Activated CD4-positive, CD25-positive, alpha-beta regulatory T cell (primary cell): ENCODE measurements around the gene BCL7B.
A peak's percentile ranks its signal among the peaks of the same experiment; 100 is the strongest.
"Not testable (repeated sequence)": the region's sequence is repeated elsewhere in the genome, so short reads cannot be mapped to it uniquely, and the experiment has no call there.

Experiments used
- DNase-seq, 4 experiments: peaks; one replicate each; lab custom pipeline; 2025; lab: John Stamatoyannopoulos, UW

BCL7B gene

DNA sequence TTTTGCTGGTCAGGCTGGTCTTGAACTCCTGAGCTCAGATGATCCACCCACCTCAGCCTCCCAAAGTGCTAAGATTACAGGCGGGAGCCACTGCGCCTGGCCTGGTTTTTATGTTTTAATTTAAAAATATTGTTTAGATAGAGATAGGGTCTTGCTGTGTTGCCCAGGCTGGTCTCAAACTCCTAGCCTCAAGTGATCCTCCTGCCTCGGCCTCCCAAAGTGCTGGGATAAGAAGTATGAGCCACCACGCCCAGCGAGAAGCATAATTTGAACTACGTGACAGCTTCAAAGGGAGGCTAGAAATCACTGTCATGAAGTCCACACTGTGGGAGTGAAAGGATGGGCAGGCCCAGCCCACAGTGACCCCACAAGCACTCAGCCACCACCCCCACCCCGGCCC lies 21.6 kb downstream of the BCL7B start:
- not testable (repeated sequence) for DNase-seq

DNA sequence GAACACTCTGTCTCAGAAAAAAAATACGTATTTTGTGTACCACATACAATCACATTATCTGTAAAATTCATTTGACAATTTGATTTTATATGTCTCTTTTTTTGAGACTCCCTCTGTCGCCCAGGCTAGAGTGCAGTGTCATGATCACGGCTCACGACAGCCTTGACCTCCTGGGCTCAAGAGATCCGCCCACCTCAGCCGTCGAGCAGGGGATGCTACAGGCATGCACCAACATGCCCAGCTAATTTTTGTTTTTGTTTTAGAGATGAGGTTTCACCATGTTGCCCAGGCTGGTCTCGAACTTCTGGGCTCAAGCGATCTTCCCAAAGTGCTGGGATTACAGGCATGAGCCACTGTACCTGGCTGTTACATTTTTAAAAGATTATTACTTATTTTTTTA lies 23.7 kb downstream of the BCL7B start:
- no peak for DNase-seq

DNA sequence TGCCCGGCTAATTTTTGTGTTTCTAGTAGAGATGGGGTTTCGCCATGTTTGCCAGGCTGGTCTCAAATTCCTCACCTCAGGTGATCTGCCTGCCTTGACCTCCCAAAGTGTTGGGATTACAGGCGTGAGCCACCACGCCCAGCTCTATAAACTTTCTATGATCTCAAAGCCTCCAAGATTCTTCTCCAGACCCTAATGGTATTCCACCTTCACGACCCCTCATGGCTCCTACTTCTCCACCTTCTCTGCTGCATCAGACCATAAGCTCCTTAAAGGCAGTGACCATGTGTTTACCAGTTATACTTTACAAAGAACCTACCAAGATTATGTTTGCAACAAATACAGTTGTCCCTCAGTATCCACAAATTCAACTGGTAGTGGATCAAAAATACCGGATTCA lies 25.3 kb downstream of the BCL7B start:
- DNase-seq: no peak

DNA sequence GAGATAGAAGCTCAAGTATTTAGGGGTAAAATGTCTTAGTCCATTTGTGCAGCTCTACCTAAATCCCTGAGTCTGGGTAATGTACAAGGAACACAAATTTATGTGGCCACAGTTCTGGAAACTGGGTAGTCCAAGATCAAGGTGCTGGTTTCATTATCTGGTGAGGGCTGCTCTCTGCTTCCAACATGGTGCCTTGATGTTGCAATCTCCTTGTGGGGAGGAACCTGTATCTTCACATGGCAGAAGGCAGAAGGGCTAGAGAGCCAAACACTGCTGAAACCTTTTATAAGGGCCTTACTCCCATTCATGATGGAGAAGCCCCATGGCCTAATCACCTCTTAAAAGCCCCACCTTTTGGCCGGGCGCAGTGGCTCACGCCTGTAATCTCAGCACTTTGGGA lies 26.7 kb downstream of the BCL7B start:
- no peak for DNase-seq

DNA sequence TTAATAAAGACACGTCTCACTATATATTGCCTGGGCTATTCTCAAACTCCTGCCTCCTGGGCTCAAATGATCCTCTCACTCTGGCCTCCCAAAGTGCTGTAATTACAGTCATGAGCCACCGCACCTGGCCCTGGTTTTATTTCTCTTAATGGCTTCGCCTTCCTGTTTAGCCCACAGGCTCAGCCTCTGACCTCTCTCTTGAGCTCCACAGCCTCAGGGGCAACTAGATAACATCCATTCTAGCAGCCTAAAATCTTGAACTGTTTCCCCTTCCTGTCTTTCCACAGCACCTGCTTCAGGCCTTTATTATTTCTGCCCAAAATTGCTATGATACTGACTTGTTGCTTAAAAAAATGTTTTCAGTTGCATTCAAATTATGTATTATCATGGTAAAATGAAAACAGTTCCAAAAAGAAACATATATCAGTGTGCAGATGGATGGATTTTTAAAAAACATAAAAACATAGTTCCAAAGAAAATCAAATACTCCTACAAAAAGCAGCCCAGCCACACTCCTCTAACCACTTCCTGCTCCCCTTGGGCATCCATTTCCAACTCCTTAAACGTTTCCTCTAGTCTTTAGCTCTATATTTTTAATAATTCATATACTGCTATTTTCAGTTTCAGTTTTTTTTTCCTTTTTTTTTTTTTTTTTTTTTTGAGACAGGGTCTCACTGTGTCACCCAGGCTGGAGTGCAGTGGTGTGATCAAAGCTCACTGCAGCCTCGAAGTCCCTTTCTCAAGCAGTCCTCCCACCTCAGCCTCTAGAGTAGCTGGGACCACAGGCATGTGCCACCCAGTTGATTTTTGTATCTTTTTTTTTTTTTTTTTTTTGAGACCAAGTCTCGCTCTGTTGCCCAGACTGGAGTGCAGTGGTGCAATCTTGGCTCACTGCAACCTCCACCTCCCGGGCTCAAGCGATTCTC lies 30.3 kb downstream of the BCL7B start:
- DNase-seq: no peak

DNA sequence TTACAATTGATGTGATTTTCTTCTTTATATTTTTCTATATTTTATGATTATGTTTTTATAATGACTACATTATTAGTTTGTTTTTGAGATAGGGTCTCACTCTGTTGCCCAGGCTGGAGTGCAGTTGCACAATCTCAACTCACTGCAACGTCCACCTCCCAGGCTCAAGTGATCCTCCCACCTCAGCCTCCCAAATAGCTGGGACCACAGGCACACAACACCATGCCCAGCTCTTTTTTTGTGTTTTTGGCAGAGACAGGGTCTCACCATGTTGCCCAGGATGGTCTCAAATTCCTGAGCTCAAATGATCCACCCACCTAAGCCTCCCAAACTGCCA lies 31.4 kb downstream of the BCL7B start:
- DNase-seq: not testable (repeated sequence)

DNA sequence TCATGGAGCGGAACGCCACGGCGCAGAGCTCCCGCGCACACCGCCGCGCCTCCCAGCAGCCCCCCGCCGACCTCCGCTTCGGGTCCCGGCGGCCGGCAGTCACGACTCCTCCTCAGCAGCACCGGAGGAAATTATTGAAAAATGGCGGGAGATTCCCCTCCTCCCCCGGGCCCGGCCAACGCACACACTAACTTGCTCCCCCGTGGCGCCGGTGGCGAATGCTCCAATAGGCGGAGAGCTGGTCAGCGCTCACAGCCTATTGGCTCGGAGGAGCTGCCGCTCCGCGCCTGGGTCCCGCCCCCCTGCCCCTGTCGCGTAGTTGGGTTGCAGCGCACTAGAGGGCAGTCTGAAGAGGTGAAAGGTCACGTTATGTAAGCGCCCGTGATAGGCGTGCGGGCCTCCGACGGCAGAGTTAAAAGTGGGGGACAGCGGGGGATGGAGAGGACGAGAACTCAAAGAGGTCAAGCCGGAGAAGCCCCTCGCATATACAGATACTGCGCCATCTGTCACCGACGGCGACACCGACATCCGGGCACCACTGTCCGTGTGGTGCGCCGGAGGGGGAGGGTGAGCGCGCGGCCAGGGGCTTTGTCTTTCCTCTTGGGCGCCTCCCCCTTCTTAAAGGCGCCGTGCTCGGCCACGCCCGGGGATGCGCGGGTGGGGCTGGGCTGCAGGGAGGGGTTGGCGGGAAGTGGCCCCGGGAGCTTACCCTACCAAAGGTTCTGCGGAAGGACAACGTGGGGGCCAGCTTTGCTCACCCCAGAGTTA lies 35.2 kb downstream of the BCL7B start, which contains the start of gene BAZ1B:
BAZ1B (minus strand) TSS at position 189 of the 768 bp plus-strand sequence. CDS start 360 bp downstream, outside the sequence.
- DNase-seq: peak; percentile 90 to 95 (median 91)

DNA sequence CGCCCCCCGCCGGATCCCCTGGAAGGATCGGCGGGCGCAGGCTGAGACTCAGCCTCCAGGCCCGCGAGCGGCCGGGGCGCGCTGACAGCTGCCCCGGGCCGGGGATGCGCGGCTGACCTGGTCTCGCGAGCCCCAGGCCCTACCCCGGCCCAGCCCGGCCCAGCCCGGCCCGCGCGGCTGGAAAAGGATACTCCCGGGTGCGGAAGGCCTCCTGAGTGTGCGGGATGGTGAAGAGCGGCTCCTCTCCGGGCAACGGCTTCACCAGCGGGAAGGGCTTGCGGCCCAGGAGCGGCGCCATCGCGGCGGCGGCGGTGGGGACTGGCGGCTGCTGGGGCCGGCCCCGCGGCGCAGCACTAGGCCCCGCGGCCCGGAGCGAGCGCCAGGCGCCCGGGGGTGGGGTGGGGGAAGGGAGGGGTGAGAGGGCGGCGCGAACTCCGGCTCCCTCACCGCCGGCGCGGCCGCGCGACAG lies 35.8 kb downstream of the BCL7B start:
- DNase-seq: peak in 3 of 4 experiments; percentile 52 to 63 (median 62)

DNA sequence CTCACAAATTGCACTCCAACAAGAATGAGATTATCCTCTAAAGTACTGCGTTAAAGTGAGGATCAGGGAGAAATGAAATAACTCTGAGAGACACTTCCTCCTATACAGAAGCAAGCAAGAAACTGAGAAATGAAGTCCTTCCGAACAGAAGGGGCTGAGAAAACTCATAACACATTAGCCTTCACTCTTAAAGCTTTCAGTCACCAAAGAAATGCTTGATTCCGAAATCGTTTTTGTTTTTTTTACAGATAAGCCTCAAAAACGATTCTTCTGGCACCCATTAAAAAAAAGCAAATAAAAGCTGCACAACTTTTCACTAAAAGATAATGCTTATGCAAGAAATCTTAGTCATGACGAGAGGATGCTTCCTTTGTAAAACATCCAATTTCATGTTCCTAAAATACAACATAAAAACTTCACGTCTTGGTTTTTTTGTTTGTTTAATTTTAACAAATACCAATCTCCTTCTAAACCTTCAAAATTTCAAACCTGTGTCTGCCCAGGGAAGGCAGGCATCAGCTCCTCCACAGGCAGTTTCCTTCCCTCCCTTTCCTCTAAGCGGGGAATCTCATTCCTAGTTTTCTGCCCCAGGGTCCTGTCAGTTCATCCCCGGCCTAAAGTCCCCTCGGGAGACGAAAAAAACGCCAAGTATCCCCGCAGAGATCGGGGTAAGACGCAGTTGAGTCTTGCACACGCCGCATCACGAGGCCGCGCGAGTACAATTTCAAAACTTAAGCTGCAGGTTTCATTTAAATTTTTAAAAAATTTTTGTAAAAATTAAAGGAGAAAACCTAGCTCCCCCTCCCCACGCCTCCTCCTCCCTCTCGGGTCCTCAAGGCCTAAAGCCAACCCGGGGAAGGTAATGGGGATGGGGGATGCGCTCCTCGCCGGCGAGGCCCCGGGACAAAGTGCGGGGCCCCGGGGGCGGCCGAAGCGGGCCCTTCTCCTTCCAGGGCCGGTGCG lies 36.5 kb downstream of the BCL7B start:
- no peak for DNase-seq

DNA sequence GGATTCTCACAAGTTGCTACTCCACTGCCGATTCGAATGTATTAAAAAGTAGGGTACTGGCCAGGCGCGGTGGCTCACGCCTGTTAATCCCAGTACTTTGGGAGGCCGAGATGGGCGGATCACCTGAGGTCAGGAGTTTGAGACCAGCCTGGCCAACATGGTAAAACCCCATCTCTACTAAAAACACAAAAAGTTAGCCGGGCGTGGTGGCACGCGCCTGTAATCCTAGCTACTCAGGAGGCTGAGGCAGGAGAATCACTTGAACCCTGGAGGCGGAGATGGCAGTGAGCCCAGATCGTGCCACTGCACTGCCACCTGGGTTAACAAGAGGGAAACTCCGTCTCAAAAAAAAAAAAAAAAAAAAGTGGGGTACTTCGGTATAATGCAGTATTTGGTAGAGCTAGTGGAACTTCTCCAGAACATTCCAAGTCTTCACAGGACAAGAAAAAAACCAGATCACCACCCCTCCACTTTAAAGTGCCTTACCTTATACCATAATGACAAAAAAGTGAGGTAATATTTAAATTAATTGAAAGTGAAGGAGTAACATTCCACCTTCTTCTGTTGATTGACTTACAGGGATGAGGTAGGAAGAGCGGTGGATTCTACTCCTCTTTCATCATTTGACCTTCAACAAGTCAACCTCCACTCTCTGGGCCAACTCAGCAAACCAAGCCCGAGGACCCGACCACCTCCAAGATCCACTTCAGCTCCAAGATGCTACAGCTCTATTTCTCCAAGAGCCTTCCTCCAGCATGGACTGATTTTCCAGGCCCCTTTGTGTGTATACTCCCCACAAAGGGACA lies 37.4 kb downstream of the BCL7B start:
- DNase-seq: no peak

DNA sequence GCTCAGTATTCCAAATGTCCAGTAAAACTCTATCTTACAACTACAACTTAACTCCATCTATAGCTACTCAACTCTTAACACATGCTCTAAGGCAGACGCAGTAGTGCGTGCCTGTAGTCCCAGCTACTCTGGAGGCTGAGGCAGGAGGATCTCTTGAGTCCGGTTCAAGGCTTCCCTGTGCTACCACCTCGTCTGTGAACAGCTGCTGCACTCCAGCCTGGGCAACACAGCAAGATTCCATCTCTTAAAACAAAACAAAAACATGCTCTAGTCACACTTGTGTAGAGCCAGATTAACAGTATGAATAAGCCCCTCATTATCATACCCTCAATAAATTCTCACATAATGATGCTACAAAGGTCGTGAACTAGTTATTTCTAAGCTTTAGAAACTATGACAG lies 39.0 kb downstream of the BCL7B start:
- no peak for DNase-seq

DNA sequence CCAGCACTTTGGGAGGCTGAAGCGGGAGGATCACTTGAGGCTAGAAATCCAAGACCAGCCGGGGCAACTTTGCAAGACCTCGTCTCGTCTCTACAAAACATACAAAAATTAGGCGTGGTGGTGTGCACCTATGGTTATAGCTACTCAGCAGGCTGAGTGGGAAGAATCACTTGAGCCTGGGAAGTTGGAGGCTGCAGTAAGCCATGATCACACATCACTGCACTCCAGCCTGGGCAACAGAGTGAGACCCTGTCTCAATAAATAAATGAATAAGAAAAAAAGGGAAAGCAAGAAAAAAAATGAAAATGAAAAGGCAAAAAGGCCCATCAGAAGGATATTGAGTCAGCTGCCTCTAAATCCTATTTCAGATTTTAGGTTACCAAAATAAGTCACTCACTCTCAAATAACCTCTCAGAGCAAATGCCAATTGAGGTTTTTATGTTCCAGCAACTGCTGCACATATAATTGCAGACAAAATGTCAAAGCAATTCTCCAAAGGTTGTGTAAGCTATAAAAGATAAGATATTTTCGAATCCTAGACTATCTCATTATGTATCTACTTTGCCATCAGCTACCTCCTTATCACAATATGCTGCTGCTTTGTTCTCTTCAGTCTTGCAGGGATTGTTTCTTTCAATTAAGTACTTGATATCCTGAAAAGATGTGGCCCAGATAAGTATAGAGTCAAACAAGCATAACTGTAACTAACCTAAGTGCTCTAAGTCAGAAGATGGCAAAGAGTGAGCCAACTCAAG lies 40.1 kb downstream of the BCL7B start:
- DNase-seq: no peak

DNA sequence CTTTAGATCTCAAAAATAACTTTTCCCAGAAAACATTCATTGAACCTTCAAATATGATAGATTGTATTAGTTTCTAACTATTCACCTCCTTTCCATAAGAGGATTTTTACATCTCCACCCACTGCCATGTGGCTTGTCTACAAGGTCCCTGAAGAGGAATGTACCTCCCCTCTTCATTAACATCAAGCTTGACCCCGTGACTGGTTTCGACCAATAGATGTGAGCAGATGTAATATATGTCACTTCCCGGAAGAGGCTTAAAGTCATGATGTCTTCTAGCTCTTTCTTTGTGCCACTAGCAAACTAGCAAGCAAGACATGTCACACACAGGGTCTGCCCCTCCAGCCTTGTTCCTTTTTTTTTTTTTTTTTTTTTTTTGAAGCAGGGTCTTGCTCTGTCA lies 42.3 kb downstream of the BCL7B start:
- no peak for DNase-seq

DNA sequence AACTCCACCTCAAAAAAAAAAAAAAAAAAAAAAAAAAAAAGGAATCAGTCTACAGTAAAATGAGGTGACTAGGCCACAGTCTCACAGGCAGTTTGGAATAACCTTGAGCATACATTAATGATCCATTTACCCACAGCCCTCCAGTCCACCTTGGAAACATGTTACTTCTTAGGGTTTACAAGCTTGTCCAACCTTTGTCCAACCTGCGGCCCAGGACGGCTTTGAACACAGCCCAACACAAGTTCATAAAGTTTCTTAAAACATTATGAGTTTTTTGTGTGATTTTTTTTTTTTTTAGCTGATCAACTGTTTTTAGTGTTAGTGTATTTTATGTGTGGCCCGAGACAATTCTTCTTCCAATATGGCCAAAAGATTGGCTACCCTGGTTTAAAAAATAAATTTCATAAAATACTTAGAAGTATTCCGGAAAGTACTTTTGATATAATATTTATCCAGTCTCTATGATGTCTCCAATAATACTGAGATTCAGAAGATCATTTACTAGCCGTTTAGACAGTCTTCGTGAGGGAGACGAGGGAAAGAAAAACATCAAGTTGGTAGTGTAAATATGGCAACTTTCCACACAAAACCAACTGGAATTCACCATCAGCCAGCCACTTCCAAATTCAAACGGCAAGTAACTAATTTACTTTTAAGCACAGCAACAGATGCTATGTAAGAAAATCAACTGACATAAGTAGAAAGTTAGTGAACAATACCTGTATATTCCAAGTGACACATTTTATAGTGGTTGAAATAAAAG lies 45.3 kb downstream of the BCL7B start:
- DNase-seq: no peak

DNA sequence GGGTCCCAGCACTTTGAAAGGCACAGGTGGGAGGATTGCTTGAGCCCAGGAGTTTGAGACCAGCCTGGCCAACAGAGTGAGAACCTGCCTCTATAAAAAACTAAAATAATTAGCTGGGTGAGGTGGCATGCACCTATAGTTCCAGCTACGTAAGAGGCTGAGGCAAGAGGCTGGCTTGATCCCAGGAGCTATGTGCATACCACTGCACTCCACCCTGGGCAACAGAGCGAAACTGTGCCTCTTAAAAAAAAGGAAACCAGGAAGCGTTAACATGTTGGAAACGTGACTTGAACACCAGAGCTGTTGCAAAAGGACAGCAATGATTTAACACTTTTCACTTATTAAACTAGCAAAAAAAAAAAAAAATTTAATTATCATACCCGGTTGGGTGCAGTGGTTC lies 48.0 kb downstream of the BCL7B start:
- no peak for DNase-seq

DNA sequence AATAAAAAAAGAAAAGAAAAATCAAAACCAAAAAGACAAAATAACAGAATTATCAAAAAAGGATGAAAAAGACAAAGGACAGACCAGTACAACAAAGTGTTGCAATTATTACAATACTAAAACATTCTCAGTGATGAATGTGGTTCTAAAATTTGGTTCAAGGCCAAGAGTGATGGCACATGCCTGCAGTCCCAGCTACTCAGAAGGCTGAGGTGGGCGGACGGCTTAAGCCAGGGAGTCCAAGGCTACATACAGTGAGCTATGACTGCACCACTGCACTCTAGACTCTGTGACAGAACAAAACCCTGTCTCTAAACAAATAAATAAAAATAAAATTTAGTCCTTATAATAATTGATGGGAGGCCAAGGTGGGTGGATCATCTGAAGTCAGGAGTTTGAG lies 49.9 kb downstream of the BCL7B start:
- DNase-seq: no peak

DNA sequence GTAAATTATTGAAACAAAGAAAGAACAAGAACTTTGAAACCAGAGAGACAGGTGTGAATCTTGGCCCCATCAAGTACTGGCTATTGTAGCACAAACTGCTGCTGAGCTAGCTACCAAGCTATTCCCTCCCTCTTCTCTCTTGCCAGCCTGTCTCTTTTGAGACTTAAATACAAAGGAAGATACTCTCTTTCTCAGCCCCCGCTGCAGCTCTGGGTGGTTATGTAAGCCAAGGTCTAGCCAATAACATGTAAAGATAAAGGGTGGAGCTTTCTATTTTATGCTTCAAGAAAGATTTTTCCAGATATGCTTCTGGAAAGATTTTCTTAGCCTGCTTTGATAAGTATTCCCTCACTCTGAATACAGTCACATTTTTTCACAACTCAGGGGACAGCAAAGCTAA lies 52.6 kb downstream of the BCL7B start:
- DNase-seq: no peak

DNA sequence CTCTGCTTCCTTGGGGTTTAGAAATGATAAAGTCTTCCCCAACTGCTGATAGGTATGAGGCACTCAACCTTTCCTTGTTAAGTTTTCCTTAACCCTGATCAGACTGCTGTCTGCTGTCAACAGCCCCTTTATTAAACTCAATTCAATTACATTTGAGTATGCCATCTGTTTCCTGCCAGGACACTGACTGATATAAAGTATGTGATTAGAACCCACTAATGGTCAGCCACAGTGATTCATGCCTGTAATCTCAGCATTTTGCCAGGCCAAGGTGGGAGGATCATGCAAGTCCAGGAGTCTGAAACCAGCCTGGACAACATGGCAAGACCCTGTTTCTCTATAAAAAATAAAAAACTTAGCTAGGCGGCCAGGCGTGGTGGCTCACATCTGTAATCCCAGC lies 53.5 kb downstream of the BCL7B start:
- DNase-seq: no peak

DNA sequence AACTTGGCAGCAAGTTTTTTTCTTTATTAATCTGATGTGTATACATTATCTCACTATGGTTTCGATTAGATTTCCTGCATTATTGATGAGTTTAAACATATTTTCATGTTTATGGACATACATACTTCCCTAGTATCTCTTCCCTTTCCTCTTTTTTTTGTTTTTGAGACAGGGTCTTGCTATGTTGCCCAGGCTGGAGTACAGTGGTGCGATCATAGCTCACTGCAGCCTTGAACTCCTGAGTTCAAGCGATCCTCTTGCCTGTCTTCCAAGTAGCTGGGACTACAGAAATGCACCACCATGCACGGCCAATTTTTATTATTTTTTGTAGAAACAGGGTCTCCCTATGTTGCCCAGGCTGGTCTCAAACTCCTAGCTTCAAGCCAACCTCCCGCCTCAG lies 54.3 kb downstream of the BCL7B start:
- DNase-seq: no peak

DNA sequence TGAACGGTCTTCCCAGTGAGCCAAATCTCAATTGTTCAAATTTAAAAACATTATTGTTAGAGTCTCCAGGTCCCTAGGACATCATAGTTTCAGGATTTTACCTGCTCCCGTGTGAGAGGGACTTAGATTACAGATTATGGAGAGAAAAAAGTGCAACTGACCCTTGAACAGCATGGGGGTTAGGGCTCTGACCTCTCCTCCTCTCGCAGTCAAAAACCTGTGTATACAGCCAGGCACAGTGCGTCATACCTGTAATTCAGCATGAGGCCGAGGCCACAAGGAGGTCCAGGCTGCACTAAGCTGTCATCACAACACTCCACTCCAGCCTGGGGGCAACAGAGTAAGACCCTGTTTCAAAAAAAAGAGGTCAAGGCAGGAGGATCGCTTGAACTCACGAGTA lies 60.9 kb downstream of the BCL7B start:
- DNase-seq: no peak
